Measurements from ENCODE around the gene ISG20L2. TPM values are rescaled to one million over a fixed set of nuclear protein-coding genes. Genes with fewer than 3 reads are reported as not detected.

The ISG20L2 gene
- polyA plus RNA-seq, 2 of the 4 experiments (the other 2 are of a cell fraction) = 29.6 to 42.5 TPM

- TF ChIP-seq HMGXB4 (CRISPR knock-in tag; IDR thresholded peaks at IDR 0.05; ENCODE audit: borderline replicate concordance) (no peak), SMC3 (IDR thresholded peaks at IDR 0.05) (no peak), POLR2A (IDR thresholded peaks at IDR 0.05; ENCODE audit: low read length) (peak; percentile 66), MAX (IDR thresholded peaks at IDR 0.05) (peak; percentile 14; the same call in 1 of the 2 replicates), HOXB13 (CRISPR knock-in tag; IDR thresholded peaks at IDR 0.05; ENCODE audit: low read depth) (no peak)
These were observed 504 bp downstream of the ISG20L2 start, which contains the start of gene METTL25B (continued) for GRCh38 chr1:156727926-156728598.

GRCh38 chr1:156727492-156727891, 1.1 kb downstream of the ISG20L2 start:
- ChIA-PET POLR2A (interaction anchor here (1.2 to 4.4 kb wide), 7 partner anchors 9 to 48 kb away, joined by 4 to 90 read pairs (median 21); partner anchors contain the start of genes HDGF, MRPL24 and PRCC), CTCF (interaction anchor here (1.1 to 42.3 kb wide), 27 partner anchors 8 to 254 kb away, joined by 3 to 2258 read pairs (median 21); partner anchors contain the start of genes CRABP2, HDGF, INSRR and MRPL24)
- no peak for TF ChIP-seq HOXB5 (CRISPR knock-in tag; IDR thresholded peaks at IDR 0.05)
- TF ChIP-seq, protein P1, sequence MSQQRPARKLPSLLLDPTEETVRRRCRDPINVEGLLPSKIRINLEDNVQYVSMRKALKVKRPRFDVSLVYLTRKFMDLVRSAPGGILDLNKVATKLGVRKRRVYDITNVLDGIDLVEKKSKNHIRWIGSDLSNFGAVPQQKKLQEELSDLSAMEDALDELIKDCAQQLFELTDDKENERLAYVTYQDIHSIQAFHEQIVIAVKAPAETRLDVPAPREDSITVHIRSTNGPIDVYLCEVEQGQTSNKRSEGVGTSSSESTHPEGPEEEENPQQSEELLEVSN (IDR thresholded peaks at IDR 0.05; ENCODE audit: borderline replicate concordance, low read depth) = no peak
- no peak for TF ChIP-seq ZNF302 (CRISPR knock-in tag; IDR thresholded peaks at IDR 0.05)
- TF ChIP-seq EHMT2 (IDR thresholded peaks at IDR 0.05; ENCODE audit: low read depth) = no peak
- FAIRE-seq (no peak), ATAC-seq (no peak), DNase-seq (ENCODE audit: low read depth in 1 of 2, low spot score in 1 of 2) (no peak)
- Histone ChIP-seq H3K4me1 (peaks cover 35% of the 10 kb centered on the region), H3K4me2 (peak overlapping the region; percentile 95), H3K27ac (peak overlapping the region; percentile 93), H3K9me3 (no peaks in the 10 kb centered on the region), H3K4me3 (peak overlapping the region; percentile 89)
- 47% methylated on average over 7 of the region's 7 CpGs for WGBS (ENCODE audit: missing lambda C conversion rate)

DNA sequence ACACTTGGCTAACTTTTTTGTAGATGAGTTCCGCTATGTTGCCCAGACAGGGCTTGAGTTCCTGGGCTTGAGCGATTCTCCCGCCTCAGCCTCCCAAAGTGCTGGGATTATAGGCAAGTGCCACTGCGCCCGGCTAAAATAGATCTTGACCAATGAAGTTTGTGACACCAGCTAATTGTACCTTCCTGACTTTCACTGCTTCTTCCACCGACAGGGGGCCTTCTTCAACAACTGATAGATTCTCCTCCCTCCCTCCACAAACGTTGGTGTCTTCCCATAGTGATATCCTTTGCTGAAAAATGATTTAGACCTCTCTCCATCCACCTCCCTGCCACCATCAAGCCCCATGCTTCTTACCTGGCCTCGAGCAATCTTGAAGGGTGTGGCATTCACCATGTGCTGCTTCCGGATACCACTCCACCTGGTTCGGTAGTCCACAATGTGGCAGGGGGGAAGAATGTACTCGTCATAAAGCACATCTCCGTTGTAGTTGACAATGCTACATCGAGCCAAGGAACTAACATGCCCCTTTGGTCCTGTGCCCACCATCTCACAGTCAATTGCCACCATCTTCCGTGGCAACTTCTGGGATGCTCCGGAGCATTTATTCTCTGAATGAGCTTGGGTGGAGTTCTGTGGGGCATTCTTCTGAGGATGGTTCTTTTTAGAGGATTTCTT, 1.9 kb downstream of the ISG20L2 start:
- peak; percentile 41 to 57; a peak in 4 of 6 replicates for ATAC-seq
- Histone ChIP-seq H3K27ac (peak overlapping the region in 1 of 2 experiments; percentile 93; a peak in 2 of 6 replicates), H3K4me3 (peak overlapping the region; percentile 89), H3K4me1 (peaks cover 35% of the 10 kb centered on the region), H3K9me3 (no peaks in the 10 kb centered on the region), H3K4me2 (peak overlapping the region; percentile 95)
- 34% methylated on average over 15 of the region's 15 CpGs for WGBS (ENCODE audit: missing lambda C conversion rate)
- CTCF ChIA-PET = interaction anchor here (0.7 to 42.3 kb wide), 62 partner anchors 9 to 356 kb away, joined by 3 to 2258 read pairs (median 6); partner anchors contain the start of genes BCAN, CRABP2, HDGF and INSRR
- POLR2A ChIA-PET = interaction anchor here (0.6 to 4.4 kb wide), 4 partner anchors 14 to 40 kb away, joined by 7 to 90 read pairs (median 11); partner anchors contain the start of genes MRPL24 and PRCC
- FAIRE-seq = no peak
- DNase-seq (ENCODE audit: low read depth in 1 of 2, low spot score in 1 of 2) = peak; percentile 79 to 91
- no peak for TF ChIP-seq CBX8 (IDR thresholded peaks at IDR 0.05)
- TF ChIP-seq ELK1 (IDR thresholded peaks at IDR 0.05; ENCODE audit: low read depth, low read length) = no peak
- TF ChIP-seq SREBF2 (IDR thresholded peaks at IDR 0.05) = no peak
- TF ChIP-seq MYC (IDR thresholded peaks at IDR 0.05; ENCODE audit: borderline replicate concordance, low read length) = no peak
- TF ChIP-seq JUN (IDR thresholded peaks at IDR 0.05) = no peak
- TF ChIP-seq CEBPB (IDR thresholded peaks at IDR 0.05) = no peak
- TF ChIP-seq FOSB (CRISPR knock-in tag; IDR thresholded peaks at IDR 0.05) = no peak
- TF ChIP-seq, protein P2, sequence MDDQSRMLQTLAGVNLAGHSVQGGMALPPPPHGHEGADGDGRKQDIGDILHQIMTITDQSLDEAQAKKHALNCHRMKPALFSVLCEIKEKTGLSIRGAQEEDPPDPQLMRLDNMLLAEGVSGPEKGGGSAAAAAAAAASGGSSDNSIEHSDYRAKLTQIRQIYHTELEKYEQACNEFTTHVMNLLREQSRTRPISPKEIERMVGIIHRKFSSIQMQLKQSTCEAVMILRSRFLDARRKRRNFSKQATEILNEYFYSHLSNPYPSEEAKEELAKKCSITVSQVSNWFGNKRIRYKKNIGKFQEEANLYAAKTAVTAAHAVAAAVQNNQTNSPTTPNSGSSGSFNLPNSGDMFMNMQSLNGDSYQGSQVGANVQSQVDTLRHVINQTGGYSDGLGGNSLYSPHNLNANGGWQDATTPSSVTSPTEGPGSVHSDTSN (IDR thresholded peaks at IDR 0.05) = no peak
- TF ChIP-seq MAZ (IDR thresholded peaks at IDR 0.05; ENCODE audit: borderline replicate concordance, low read depth, low read length) = no peak
- TF ChIP-seq KDM1A (IDR thresholded peaks at IDR 0.05; ENCODE audit: low read depth) = no peak
- TF ChIP-seq USF2 (IDR thresholded peaks at IDR 0.05) = no peak
- TF ChIP-seq MAFK (IDR thresholded peaks at IDR 0.05; ENCODE audit: partially characterized antibody) = no peak
- TF ChIP-seq RFX5 (IDR thresholded peaks at IDR 0.05) = no peak
- no peak for TF ChIP-seq GATA3 (IDR thresholded peaks at IDR 0.05; ENCODE audit: borderline replicate concordance)
- no peak for TF ChIP-seq RARB (CRISPR knock-in tag; IDR thresholded peaks at IDR 0.05)
- no peak for TF ChIP-seq POLR2AphosphoS2 (conservative IDR thresholded peaks at IDR 0.05; ENCODE audit: low read length)
- peak; percentile 73 to 79 for TF ChIP-seq RAD21 (conservative IDR thresholded peaks at IDR 0.05 in 1 of 2, IDR thresholded peaks at IDR 0.05 in 1 of 2)
- peak; percentile 65 for TF ChIP-seq SMC3 (IDR thresholded peaks at IDR 0.05)

All from A549 (cell line).